Neural progenitor cell (in vitro differentiated cells): Measurements from ENCODE around the gene SON. TPM values are rescaled to one million over a fixed set of nuclear protein-coding genes. Genes with fewer than 3 reads are reported as not detected.

ENCODE experiments used
- DNase-seq: peaks from one replicate; pipeline ENCODE4 v3.0.0-alpha.2; 2016; ENCODE audit warnings: low spot score
- H2AFZ ChIP-seq: fragments of 200-600 bp; sonication (generic); replicated peaks from 2 replicates; pipeline ENCODE4 v1.6.1; 2016; ENCODE audit warnings: antibody characterized with exemption
- H3F3A ChIP-seq: fragments of 200-600 bp; sonication (generic); 2 replicates; pipeline ENCODE4 v1.6.1; 2016; ENCODE audit warnings: antibody characterized with exemption, low read depth
- H3K27ac ChIP-seq: fragments of 200-600 bp; sonication (generic); 2 replicates; pipeline ENCODE4 v1.5.1; 2016; ENCODE audit warnings: mild to moderate bottlenecking
- H3K27me3 ChIP-seq: fragments of 200-600 bp; sonication (generic); 2 replicates; pipeline ENCODE4 v1.6.1; 2016; ENCODE audit warnings: mild to moderate bottlenecking, moderate library complexity
- H3K36me3 ChIP-seq: fragments of 200-600 bp; sonication (generic); 2 replicates; pipeline ENCODE4 v1.5.1; 2016
- H3K4me1 ChIP-seq: fragments of 200-600 bp; sonication (generic); 2 replicates; pipeline ENCODE4 v1.6.1; 2016; ENCODE audit warnings: mixed run types
- H3K4me2 ChIP-seq: fragments of 200-600 bp; sonication (generic); 2 replicates; pipeline ENCODE4 v1.6.1; 2016
- H3K4me3 ChIP-seq: fragments of 200-600 bp; sonication (generic); 2 replicates; pipeline ENCODE4 v1.5.1; 2016
- H3K79me2 ChIP-seq: fragments of 200-600 bp; sonication (generic); 2 replicates; pipeline ENCODE4 v1.6.1; 2016; ENCODE audit warnings: low read depth
- H3K9ac ChIP-seq: fragments of 200-600 bp; sonication (generic); 2 replicates; pipeline ENCODE4 v1.6.1; 2016
- H3K9me3 ChIP-seq: fragments of 200-600 bp; sonication (generic); 2 replicates; pipeline ENCODE4 v1.5.1; 2016; ENCODE audit warnings: low read depth
- H4K20me1 ChIP-seq: fragments of 200-600 bp; sonication (generic); 2 replicates; pipeline ENCODE4 v1.6.1; 2016; ENCODE audit warnings: low read depth
- H3K27ac Mint-ChIP-seq: 3 replicates; pipeline ENCODE4 v1.8.0; 2021; ENCODE audit warnings: mixed read lengths
- H3K27me3 Mint-ChIP-seq: 2 replicates; pipeline ENCODE4 v1.8.0; 2022; ENCODE audit warnings: low read depth, mild to moderate bottlenecking, inconsistent platforms, moderate library complexity, mixed read lengths; ENCODE audit not compliant: insufficient read depth
- H3K36me3 Mint-ChIP-seq: 3 replicates; pipeline ENCODE4 v1.8.0; 2021; ENCODE audit warnings: mixed read lengths
- H3K4me1 Mint-ChIP-seq: 3 replicates; pipeline ENCODE4 v1.8.0; 2021; ENCODE audit warnings: mixed read lengths
- H3K4me3 Mint-ChIP-seq: 3 replicates; pipeline ENCODE4 v1.8.0; 2021; ENCODE audit warnings: mild to moderate bottlenecking, moderate library complexity, mixed read lengths
- H3K9me3 Mint-ChIP-seq: 3 replicates; pipeline ENCODE4 v1.8.0; 2020; ENCODE audit warnings: mixed read lengths
- CTCF ChIP-seq: fragments of 200-600 bp; sonication (generic); IDR thresholded peaks from 2 replicates; pipeline ENCODE4 v1.5.1; 2017; ENCODE audit warnings: antibody characterized with exemption, mild to moderate bottlenecking
- EZH2 ChIP-seq: fragments of 200-600 bp; sonication (generic); IDR thresholded peaks from 2 replicates; pipeline ENCODE4 v1.6.1; 2017; ENCODE audit warnings: antibody characterized with exemption, mild to moderate bottlenecking, moderate library complexity
- EZH2phosphoT487 ChIP-seq: fragments of 200-600 bp; sonication (generic); IDR thresholded peaks from 2 replicates; pipeline ENCODE4 v1.6.1; 2017; ENCODE audit warnings: antibody characterized with exemption
- total RNA-seq: library from RNA; depleted of rRNA; stranded (reverse); fragments of >200 nt; gene quantifications from 2 replicates; pipeline ENCODE4 v1.2.3, GENCODE V29; 2015; ENCODE audit warnings: low replicate concordance

Gene SON
- total RNA-seq: 200 and 227 TPM in 2 replicates

DNA sequence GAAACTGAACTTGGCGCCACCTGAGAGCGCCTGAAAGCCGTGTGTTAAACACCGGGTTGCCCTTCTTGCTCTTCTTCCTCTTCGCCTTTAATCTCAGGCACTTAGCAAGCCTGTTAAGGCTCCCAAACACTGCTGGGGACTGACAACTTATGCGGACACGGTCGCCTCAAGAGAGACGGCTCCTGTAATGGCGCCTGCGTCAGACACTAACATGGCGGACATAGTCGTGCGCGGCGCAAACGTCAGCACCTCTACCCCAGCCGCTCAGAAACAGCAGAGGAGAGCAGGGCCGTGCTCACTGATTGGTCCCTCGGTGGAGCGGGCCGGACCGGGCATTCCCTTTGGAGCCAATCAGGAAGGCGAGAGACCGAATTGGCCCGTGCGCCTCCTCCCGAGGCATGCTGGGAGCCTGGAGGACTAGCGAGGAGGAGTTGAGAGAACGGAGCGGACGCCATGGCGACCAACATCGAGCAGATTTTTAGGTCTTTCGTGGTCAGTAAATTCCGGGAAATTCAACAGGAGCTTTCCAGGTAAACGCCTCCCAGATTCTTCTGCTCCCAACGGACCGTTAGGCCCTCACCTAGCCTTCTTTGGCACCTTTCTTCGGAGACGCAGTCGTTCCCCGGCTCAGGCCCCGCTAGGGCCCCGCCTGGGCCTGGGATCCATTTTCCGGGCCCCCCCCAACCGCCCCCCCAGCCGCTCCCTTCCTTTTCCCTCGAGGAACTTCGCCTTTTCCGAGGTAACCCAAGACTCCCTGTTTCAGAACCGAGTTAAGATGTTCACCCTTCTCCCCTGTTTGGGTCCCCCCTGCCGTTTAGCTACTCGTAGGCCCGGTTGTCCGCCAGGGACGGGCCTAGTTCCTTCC is at the start of gene SON:
TSS of gene SON (plus strand) at position 399 of the 865 bp plus-strand sequence. CDS start at position 454, 55 bp downstream.
- Histone ChIP-seq H3K79me2 (peaks cover 91% of the 10 kb centered on the region), H3K9ac (peak within 1 kb of the TSS; percentile 95), H3K27ac (peak within 1 kb of the TSS; percentile 99), H3F3A (peaks cover 40% of the 10 kb centered on the region), H3K4me3 (peak within 1 kb of the TSS; percentile 96), H3K4me2 (peak within 1 kb of the TSS; percentile 92), H3K9me3 (no peaks in the 10 kb centered on the region), H3K36me3 (peaks cover 2% of the 10 kb centered on the region), H2AFZ (peak within 1 kb of the TSS; percentile 87), H3K4me1 (peaks cover 26% of the 10 kb centered on the region), H3K27me3 (no peaks in the 10 kb centered on the region), H4K20me1 (peaks cover 44% of the 10 kb centered on the region)
- no peaks in the 10 kb centered on the region for H3K9me3 Mint-ChIP-seq
- H3K27me3 Mint-ChIP-seq: peaks cover 7% of the 10 kb centered on the region
- peak; percentile 99 for DNase-seq
- H3K36me3 Mint-ChIP-seq: peaks cover 10% of the 10 kb centered on the region
- TF ChIP-seq CTCF (no peak), EZH2 (no peak), EZH2phosphoT487 (no peak)
- H3K4me1 Mint-ChIP-seq: peaks cover 32% of the 10 kb centered on the region
- peak within 1 kb of the TSS; percentile 100 for H3K27ac Mint-ChIP-seq
- peak within 1 kb of the TSS; percentile 100 for H3K4me3 Mint-ChIP-seq

GRCh38 chr21:33493756-33494155 is 49.1 kb upstream of the SON start:
- no peak overlapping the region for H3K4me3 Mint-ChIP-seq
- Histone ChIP-seq H3K27ac (no peak overlapping the region), H3K4me3 (no peak overlapping the region)

DNA sequence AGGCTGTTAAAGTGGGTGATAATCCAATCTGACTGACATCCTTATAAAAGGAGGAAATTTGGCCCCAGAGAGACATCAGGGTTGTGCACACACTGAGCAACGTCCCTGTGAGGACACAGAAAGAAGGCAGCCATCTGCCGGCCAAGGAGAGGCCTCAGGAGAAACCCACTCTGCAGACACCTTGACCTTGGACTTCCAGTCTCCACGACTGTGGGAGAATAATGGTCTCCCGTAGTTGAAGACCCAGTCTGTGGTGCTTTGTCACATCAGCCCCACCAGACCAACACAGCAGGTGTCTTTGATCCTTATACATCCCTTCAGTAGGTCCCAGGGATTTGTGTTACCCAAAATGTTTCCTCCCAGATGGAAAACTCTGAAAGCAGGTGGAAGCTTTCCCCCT is 47.1 kb upstream of the SON start:
- H3K36me3 ChIP-seq: no peaks in the 10 kb centered on the region
- TF ChIP-seq CTCF (no peak), EZH2phosphoT487 (no peak), EZH2 (no peak)
- H3K4me1 ChIP-seq: no peaks in the 10 kb centered on the region
- no peak overlapping the region for H3K4me2 ChIP-seq
- Mint-ChIP-seq H3K36me3 (no peaks in the 10 kb centered on the region), H3K27ac (no peak overlapping the region), H3K4me3 (no peak overlapping the region), H3K4me1 (peaks cover 9% of the 10 kb centered on the region), H3K27me3 (peaks cover 10% of the 10 kb centered on the region), H3K9me3 (no peaks in the 10 kb centered on the region)
- no peak overlapping the region for H3K27ac ChIP-seq
- DNase-seq: no peak
- no peaks in the 10 kb centered on the region for H3F3A ChIP-seq
- no peaks in the 10 kb centered on the region for H3K27me3 ChIP-seq
- no peaks in the 10 kb centered on the region for H3K9me3 ChIP-seq
- H3K9ac ChIP-seq: no peak overlapping the region
- no peaks in the 10 kb centered on the region for H3K79me2 ChIP-seq
- no peak overlapping the region for H3K4me3 ChIP-seq
- no peaks in the 10 kb centered on the region for H4K20me1 ChIP-seq
- H2AFZ ChIP-seq: peak overlapping the region; percentile 50

More at GRCh38 chr21:33493756-33494155, 49.1 kb upstream of the SON start:
- H3K27me3 Mint-ChIP-seq: peaks cover 10% of the 10 kb centered on the region
- Histone ChIP-seq H3K27me3 (no peaks in the 10 kb centered on the region), H3K4me1 (no peaks in the 10 kb centered on the region), H3K9ac (no peak overlapping the region), H3K36me3 (no peaks in the 10 kb centered on the region), H3F3A (no peaks in the 10 kb centered on the region), H2AFZ (no peak overlapping the region), H3K4me2 (no peak overlapping the region), H3K79me2 (no peaks in the 10 kb centered on the region), H4K20me1 (no peaks in the 10 kb centered on the region), H3K9me3 (no peaks in the 10 kb centered on the region)
- H3K4me1 Mint-ChIP-seq: peaks cover 11% of the 10 kb centered on the region
- TF ChIP-seq EZH2: no peak
- TF ChIP-seq CTCF: no peak
- no peak for TF ChIP-seq EZH2phosphoT487
- H3K9me3 Mint-ChIP-seq: no peaks in the 10 kb centered on the region
- H3K36me3 Mint-ChIP-seq: no peaks in the 10 kb centered on the region
- no peak for DNase-seq
- H3K27ac Mint-ChIP-seq: no peak overlapping the region
